SJSA1 (cell line): Measurements from ENCODE around the gene LCP2. TPM values are rescaled to one million over a fixed set of nuclear protein-coding genes. Genes with fewer than 3 reads are reported as not detected.

ENCODE experiments used
- DNase-seq, 2 experiments: peaks; one replicate each; pipeline ENCODE4 v3.0.0-alpha.2; 2015 to 2020; ENCODE audit warnings: low spot score in 2 of 2, low read depth in 1 of 2
- H3K27ac ChIP-seq: fragments of 250-450 bp; sonication (Bioruptor Pico); 2 replicates; pipeline ENCODE4 v1.5.1; 2020; ENCODE audit warnings: mild to moderate bottlenecking, moderate library complexity
- H3K27me3 ChIP-seq: fragments of 250-450 bp; sonication (Bioruptor Pico); replicated peaks from 2 replicates; pipeline ENCODE4 v1.5.1; 2020; ENCODE audit warnings: mild to moderate bottlenecking, moderate library complexity
- H3K36me3 ChIP-seq: fragments of 250-450 bp; sonication (Bioruptor Pico); 2 replicates; pipeline ENCODE4 v1.5.1; 2020; ENCODE audit warnings: mild to moderate bottlenecking
- H3K4me1 ChIP-seq: fragments of 250-450 bp; sonication (Bioruptor Pico); replicated peaks from 2 replicates; pipeline ENCODE4 v1.6.1; 2021; ENCODE audit warnings: mild to moderate bottlenecking
- H3K4me3 ChIP-seq: fragments of 250-450 bp; sonication (Bioruptor Pico); 2 replicates; pipeline ENCODE4 v1.5.1; 2020; ENCODE audit warnings: mild to moderate bottlenecking
- H3K9me3 ChIP-seq: fragments of 250-450 bp; sonication (Bioruptor Pico); replicated peaks from 2 replicates; pipeline ENCODE4 v1.5.1; 2020; ENCODE audit warnings: mild to moderate bottlenecking
- total RNA-seq: library from RNA; depleted of rRNA; stranded (reverse); fragments of >200 nt; shearing (Covaris generic); gene quantifications from 2 replicates; pipeline ENCODE4 v1.2.3, GENCODE V29; 2014; rRNA removed

The LCP2 gene
- total RNA-seq, 1 experiment from 2014 or later: 0.03 TPM

GRCh38 chr5:170206958-170207357, 90.6 kb downstream of the LCP2 start:
- DNase-seq: no peak
- peaks cover 4% of the 10 kb centered on the region for H3K4me1 ChIP-seq
- H3K27ac ChIP-seq: no peak overlapping the region
- no peak overlapping the region for H3K4me3 ChIP-seq
- H3K9me3 ChIP-seq: no peaks in the 10 kb centered on the region
- peaks cover 54% of the 10 kb centered on the region for H3K27me3 ChIP-seq
- no peaks in the 10 kb centered on the region for H3K36me3 ChIP-seq

- Histone ChIP-seq H3K4me3 (no peak overlapping the region), H3K27me3 (peaks cover 61% of the 10 kb centered on the region), H3K4me1 (no peaks in the 10 kb centered on the region), H3K36me3 (no peaks in the 10 kb centered on the region), H3K27ac (no peak overlapping the region), H3K9me3 (no peaks in the 10 kb centered on the region)
- no peak for DNase-seq
These were observed 91.4 kb downstream of the LCP2 start for GRCh38 chr5:170206216-170206615.

GRCh38 chr5:170204202-170204601, 93.4 kb downstream of the LCP2 start:
- Histone ChIP-seq H3K27me3 (peaks cover 55% of the 10 kb centered on the region), H3K4me3 (no peak overlapping the region), H3K36me3 (no peaks in the 10 kb centered on the region), H3K9me3 (no peaks in the 10 kb centered on the region), H3K27ac (no peak overlapping the region), H3K4me1 (no peaks in the 10 kb centered on the region)
- no peak for DNase-seq

GRCh38 chr5:170202117-170202516, 95.5 kb downstream of the LCP2 start:
- Histone ChIP-seq H3K4me1 (no peaks in the 10 kb centered on the region), H3K4me3 (no peak overlapping the region), H3K27ac (no peak overlapping the region), H3K9me3 (no peaks in the 10 kb centered on the region), H3K27me3 (peaks cover 67% of the 10 kb centered on the region), H3K36me3 (no peaks in the 10 kb centered on the region)
- DNase-seq: no peak

- no peak for DNase-seq
- Histone ChIP-seq H3K4me3 (no peak overlapping the region), H3K27ac (no peak overlapping the region), H3K36me3 (no peaks in the 10 kb centered on the region), H3K4me1 (no peaks in the 10 kb centered on the region), H3K9me3 (no peaks in the 10 kb centered on the region), H3K27me3 (peaks cover 62% of the 10 kb centered on the region)
These were observed 96.3 kb downstream of the LCP2 start for GRCh38 chr5:170201311-170201710.

GRCh38 chr5:170200876-170201275, 96.7 kb downstream of the LCP2 start:
- Histone ChIP-seq H3K9me3 (no peaks in the 10 kb centered on the region), H3K27me3 (peaks cover 64% of the 10 kb centered on the region), H3K36me3 (no peaks in the 10 kb centered on the region), H3K4me1 (no peaks in the 10 kb centered on the region), H3K27ac (no peak overlapping the region), H3K4me3 (no peak overlapping the region)
- DNase-seq: no peak

Other genes starting within 250 kb of the LCP2 start
- gene FOXI1, start 191.9 kb downstream of the LCP2 start, total RNA-seq: not detected in 2 replicates
- not detected in 2 replicates for gene C5orf58, start 64.8 kb downstream of the LCP2 start, total RNA-seq
- 0.44 and 1.00 TPM in 2 replicates for gene KCNMB1, start 91.6 kb upstream of the LCP2 start, total RNA-seq
- 2.2 and 3.1 TPM in 2 replicates for gene KCNIP1, start 206.2 kb upstream of the LCP2 start, total RNA-seq